Stimulated activated CD8-positive, alpha-beta memory T cell treated with anti-CD3 and anti-CD28 coated beads, Interleukin-7, amount 100 ng/mL, for 1 hour (primary cell): ENCODE measurements around the gene RNASE11.
"Not testable (repeated sequence)": the region's sequence is repeated elsewhere in the genome, so short reads cannot be mapped to it uniquely, and the experiment has no call there.

Source experiments
- DNase-seq, 2 donors: peaks; one replicate each; pipeline ENCODE4 v3.0.0-alpha.2; 2020; ENCODE audit warnings: low read depth in 2 of 2

Gene RNASE11

GRCh38 chr14:20580242-20580641 lies 7.6 kb downstream of the RNASE11 start:
- no peak for DNase-seq

- no peak for DNase-seq
Observed at GRCh38 chr14:20578784-20579502, 8.9 kb downstream of the RNASE11 start.

GRCh38 chr14:20578325-20578724 lies 9.5 kb downstream of the RNASE11 start:
- no peak for DNase-seq

- not testable (repeated sequence) for DNase-seq
Observed at GRCh38 chr14:20572382-20572990, 15.3 kb downstream of the RNASE11 start.

- not testable (repeated sequence) for DNase-seq
Observed at GRCh38 chr14:20570720-20571119, 17.1 kb downstream of the RNASE11 start.

- not testable (repeated sequence) for DNase-seq
Observed at GRCh38 chr14:20569865-20570264, 17.9 kb downstream of the RNASE11 start.

GRCh38 chr14:20569066-20569465 lies 18.7 kb downstream of the RNASE11 start:
- no peak for DNase-seq

GRCh38 chr14:20568393-20568792 lies 19.4 kb downstream of the RNASE11 start:
- DNase-seq, result no peak

GRCh38 chr14:20567199-20567598 lies 20.6 kb downstream of the RNASE11 start:
- not testable (repeated sequence) for DNase-seq

- DNase-seq, result no peak
Observed at GRCh38 chr14:20564501-20564997, 23.3 kb downstream of the RNASE11 start.

- DNase-seq, result no peak
Observed at GRCh38 chr14:20563971-20564370, 23.8 kb downstream of the RNASE11 start.

- DNase-seq, result no peak
Observed at GRCh38 chr14:20560961-20561360, 26.8 kb downstream of the RNASE11 start, which contains the start of gene RNASE9. RNASE9 (minus strand) TSS chr14:20561047.

- DNase-seq, result no peak
Observed at GRCh38 chr14:20559461-20559904, 28.3 kb downstream of the RNASE11 start.

GRCh38 chr14:20557212-20557542 lies 30.6 kb downstream of the RNASE11 start:
- DNase-seq, result no peak

GRCh38 chr14:20556500-20557211 lies 31.1 kb downstream of the RNASE11 start:
- DNase-seq, result no peak

- no peak for DNase-seq
Observed at GRCh38 chr14:20555845-20556244, 32.0 kb downstream of the RNASE11 start.

GRCh38 chr14:20553024-20553423 lies 34.8 kb downstream of the RNASE11 start:
- DNase-seq, result no peak

- DNase-seq, result no peak
Observed at GRCh38 chr14:20551606-20552005, 36.2 kb downstream of the RNASE11 start.

GRCh38 chr14:20550926-20551325 lies 36.9 kb downstream of the RNASE11 start:
- DNase-seq, result no peak

- DNase-seq, result no peak
Observed at GRCh38 chr14:20548414-20549158, 39.2 kb downstream of the RNASE11 start.

GRCh38 chr14:20546877-20547276 lies 40.9 kb downstream of the RNASE11 start:
- DNase-seq, result no peak

- DNase-seq, result no peak
Observed at GRCh38 chr14:20539906-20540305, 47.9 kb downstream of the RNASE11 start.
